ENCODE measurements around the gene YY1.
"Not testable (repeated sequence)": the region's sequence is repeated elsewhere in the genome, so short reads cannot be mapped to it uniquely, and the experiment has no call there.

The YY1 gene

GRCh38 chr14:100203962-100204834 is 34.7 kb upstream of the YY1 start:
- no peak for TF ChIP-seq ZC3H10 (CRISPR knock-in tag; IDR thresholded peaks at IDR 0.05)
- TF ChIP-seq CREB5 (CRISPR knock-in tag; IDR thresholded peaks at IDR 0.05; ENCODE audit: low read depth), result no peak
- no peak for TF ChIP-seq TOX (CRISPR knock-in tag; IDR thresholded peaks at IDR 0.05; ENCODE audit: borderline replicate concordance)
- TF ChIP-seq ZFP3 (CRISPR knock-in tag; IDR thresholded peaks at IDR 0.05), result no peak
- TF ChIP-seq CSDC2 (CRISPR knock-in tag; IDR thresholded peaks at IDR 0.05), result no peak
- no peak for TF ChIP-seq TCF4 (CRISPR knock-in tag; IDR thresholded peaks at IDR 0.05; ENCODE audit: borderline replicate concordance)
- TF ChIP-seq PATZ1 (CRISPR knock-in tag; IDR thresholded peaks at IDR 0.05; ENCODE audit: borderline replicate concordance), result no peak
- no peak for TF ChIP-seq ZNF70 (CRISPR knock-in tag; IDR thresholded peaks at IDR 0.05)
- TF ChIP-seq SNAI2 (CRISPR knock-in tag; IDR thresholded peaks at IDR 0.05), result no peak
- TF ChIP-seq ZNF8 (CRISPR knock-in tag; IDR thresholded peaks at IDR 0.05), result no peak
- TF ChIP-seq ESRRG (CRISPR knock-in tag; IDR thresholded peaks at IDR 0.05), result no peak
- no peak for TF ChIP-seq TSHZ2 (CRISPR knock-in tag; IDR thresholded peaks at IDR 0.05)
- no peak for TF ChIP-seq POU6F1 (CRISPR knock-in tag; IDR thresholded peaks at IDR 0.05; ENCODE audit: borderline replicate concordance, low read depth)
- no peak for TF ChIP-seq GLIS3 (CRISPR knock-in tag; IDR thresholded peaks at IDR 0.05)
- no peak for TF ChIP-seq OSR1 (CRISPR knock-in tag; IDR thresholded peaks at IDR 0.05)
- TF ChIP-seq ARNTL (CRISPR knock-in tag; IDR thresholded peaks at IDR 0.05; ENCODE audit: borderline replicate concordance, low read depth), result no peak
- ATAC-seq, result no peak

- not testable (repeated sequence) for ATAC-seq
Observed at GRCh38 chr14:100204835-100205167, 34.1 kb upstream of the YY1 start.

- ATAC-seq, result not testable (repeated sequence)
Observed at GRCh38 chr14:100207588-100207987, 31.4 kb upstream of the YY1 start.

- ATAC-seq, result not testable (repeated sequence)
Observed at GRCh38 chr14:100208136-100208535, 30.8 kb upstream of the YY1 start.

GRCh38 chr14:100211366-100211765 is 27.6 kb upstream of the YY1 start:
- ATAC-seq, result no peak
- TF ChIP-seq CSDC2 (CRISPR knock-in tag; IDR thresholded peaks at IDR 0.05), result no peak
- no peak for TF ChIP-seq ZFP30 (CRISPR knock-in tag; IDR thresholded peaks at IDR 0.05)
- TF ChIP-seq PATZ1 (CRISPR knock-in tag; IDR thresholded peaks at IDR 0.05; ENCODE audit: borderline replicate concordance), result no peak
- TF ChIP-seq ZNF8 (CRISPR knock-in tag; IDR thresholded peaks at IDR 0.05), result no peak
- no peak for TF ChIP-seq ZNF565 (CRISPR knock-in tag; conservative IDR thresholded peaks at IDR 0.05; ENCODE audit: low read depth)
- no peak for TF ChIP-seq OSR1 (CRISPR knock-in tag; IDR thresholded peaks at IDR 0.05)
- TF ChIP-seq GLIS3 (CRISPR knock-in tag; IDR thresholded peaks at IDR 0.05), result no peak
- TF ChIP-seq PPARA (CRISPR knock-in tag; IDR thresholded peaks at IDR 0.05; ENCODE audit: borderline replicate concordance), result no peak
- TF ChIP-seq TCF4 (CRISPR knock-in tag; IDR thresholded peaks at IDR 0.05; ENCODE audit: borderline replicate concordance), result no peak

Measured in SK-N-SH treated with all-trans-retinoic acid at 6 μM for 48 hours (cell line).